ENCODE measurements around the gene C1QTNF12. TPM values are rescaled to one million over a fixed set of nuclear protein-coding genes. Genes with fewer than 3 reads are reported as not detected.

The C1QTNF12 gene
- total RNA-seq, 4 donors from 2014 or later: 23.3 to 58.0 (median 44.2) TPM; not detected in 1

DNA sequence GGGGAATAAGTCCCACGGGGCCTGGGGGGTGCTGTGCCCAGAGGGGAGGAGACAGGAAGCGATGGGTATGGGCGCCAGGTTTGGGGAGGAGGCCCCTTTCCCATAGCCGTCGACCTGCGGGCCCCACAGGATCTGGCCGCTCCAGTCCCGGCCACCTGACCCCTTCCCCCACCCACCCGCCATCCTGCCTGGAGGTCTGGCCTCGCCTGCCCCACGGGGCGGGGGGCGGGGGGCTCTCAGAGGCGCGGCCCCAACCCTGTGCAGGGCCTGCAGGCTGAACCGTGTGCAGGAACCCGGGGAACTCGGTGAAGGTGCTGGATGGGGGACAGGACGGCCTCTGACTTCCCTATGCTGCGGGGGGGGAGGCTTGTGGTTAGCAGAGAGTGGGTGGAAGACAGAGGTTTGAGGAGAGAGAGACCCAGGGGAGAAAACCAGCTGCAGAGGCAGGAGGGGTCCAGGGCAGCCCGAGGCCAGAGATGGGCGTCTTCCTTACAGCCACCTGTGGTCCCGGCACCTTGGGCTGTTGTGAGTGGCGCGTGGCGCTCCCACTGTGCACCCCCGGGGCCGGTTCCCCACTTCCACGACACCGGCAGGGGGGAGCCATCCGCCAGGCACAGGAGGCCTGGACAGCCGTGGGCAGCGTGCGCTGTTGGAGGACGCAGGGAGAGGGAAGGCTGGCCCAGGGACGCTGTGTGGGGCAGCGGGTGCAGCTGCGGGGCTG lies 37.6 kb downstream of the C1QTNF12 start:
- DNase-seq: peak in 2 of 3 donors; percentile 81 to 82
- no peaks in the 10 kb centered on the region for H3K36me3 ChIP-seq
- H3K27ac ChIP-seq: peak overlapping the region; percentile 52 to 81 (median 62)
- peaks cover 0 to 8% of the 10 kb centered on the region in 2 donors for H3K27me3 ChIP-seq
- TF ChIP-seq, protein P1, sequence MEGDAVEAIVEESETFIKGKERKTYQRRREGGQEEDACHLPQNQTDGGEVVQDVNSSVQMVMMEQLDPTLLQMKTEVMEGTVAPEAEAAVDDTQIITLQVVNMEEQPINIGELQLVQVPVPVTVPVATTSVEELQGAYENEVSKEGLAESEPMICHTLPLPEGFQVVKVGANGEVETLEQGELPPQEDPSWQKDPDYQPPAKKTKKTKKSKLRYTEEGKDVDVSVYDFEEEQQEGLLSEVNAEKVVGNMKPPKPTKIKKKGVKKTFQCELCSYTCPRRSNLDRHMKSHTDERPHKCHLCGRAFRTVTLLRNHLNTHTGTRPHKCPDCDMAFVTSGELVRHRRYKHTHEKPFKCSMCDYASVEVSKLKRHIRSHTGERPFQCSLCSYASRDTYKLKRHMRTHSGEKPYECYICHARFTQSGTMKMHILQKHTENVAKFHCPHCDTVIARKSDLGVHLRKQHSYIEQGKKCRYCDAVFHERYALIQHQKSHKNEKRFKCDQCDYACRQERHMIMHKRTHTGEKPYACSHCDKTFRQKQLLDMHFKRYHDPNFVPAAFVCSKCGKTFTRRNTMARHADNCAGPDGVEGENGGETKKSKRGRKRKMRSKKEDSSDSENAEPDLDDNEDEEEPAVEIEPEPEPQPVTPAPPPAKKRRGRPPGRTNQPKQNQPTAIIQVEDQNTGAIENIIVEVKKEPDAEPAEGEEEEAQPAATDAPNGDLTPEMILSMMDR (IDR thresholded peaks at IDR 0.05): no peak
- TF ChIP-seq POLR2A (IDR thresholded peaks at IDR 0.05): no peak
- H3K9me3 ChIP-seq: no peaks in the 10 kb centered on the region
- peaks cover 0 to 64% (median 36%) of the 10 kb centered on the region in 4 donors for H3K4me1 ChIP-seq
- H3K4me3 ChIP-seq: peak overlapping the region; percentile 12 to 33 (median 28)

DNA sequence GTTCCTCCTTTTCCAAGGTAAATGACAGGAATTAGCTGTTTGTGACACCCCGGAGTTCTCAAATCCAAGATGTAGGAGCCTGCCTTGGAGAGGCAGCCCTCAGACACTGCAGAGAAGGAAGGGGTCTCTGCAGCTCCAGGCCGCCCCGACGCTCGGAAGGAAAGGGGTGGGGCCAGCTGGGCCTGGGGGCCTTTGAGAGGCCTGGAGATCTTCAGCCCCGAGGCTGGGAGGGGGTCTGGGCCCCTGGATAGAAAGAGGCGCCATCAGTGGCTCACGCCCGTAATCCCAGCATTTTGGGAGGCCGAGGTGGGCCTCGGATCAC lies 39.0 kb downstream of the C1QTNF12 start:
- TF ChIP-seq, protein P1 (IDR thresholded peaks at IDR 0.05): no peak
- no peak for TF ChIP-seq POLR2A (IDR thresholded peaks at IDR 0.05)
- H3K27ac ChIP-seq: peak overlapping the region; percentile 52 to 81 (median 62)
- DNase-seq: peak in 1 of 3 donors; percentile 43

DNA sequence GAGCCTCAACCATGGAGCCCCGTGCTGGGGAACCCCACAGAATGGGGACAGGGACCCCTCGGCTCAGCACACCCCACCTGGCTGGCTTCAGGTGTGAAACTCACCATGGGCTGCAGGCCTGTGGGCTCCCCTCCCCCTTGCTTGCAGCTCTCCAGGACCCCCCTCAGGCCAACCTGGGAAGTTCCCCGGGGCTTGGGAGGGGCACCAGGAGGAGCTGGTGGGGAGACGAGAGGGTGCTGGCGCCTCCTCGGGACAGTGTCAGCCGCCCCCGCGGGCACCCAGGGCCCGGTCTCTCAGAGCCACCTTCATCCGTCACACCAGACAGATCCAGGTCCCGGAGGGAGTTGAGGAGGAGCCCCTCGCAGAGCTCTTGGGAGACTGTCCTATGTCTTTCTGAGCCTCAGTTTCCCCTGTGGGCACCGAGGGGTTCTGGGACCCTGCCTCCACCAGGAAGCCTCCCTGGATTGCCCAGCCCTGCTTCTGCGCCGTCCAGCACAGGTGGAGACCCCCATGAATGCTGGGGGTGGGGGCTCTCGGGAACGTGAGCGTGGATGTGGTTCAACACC lies 39.5 kb downstream of the C1QTNF12 start:
- no peaks in the 10 kb centered on the region for H3K9me3 ChIP-seq
- peaks cover 0 to 46% (median 30%) of the 10 kb centered on the region in 4 donors for H3K4me1 ChIP-seq
- H3K36me3 ChIP-seq: no peaks in the 10 kb centered on the region
- TF ChIP-seq, protein P1 (IDR thresholded peaks at IDR 0.05): no peak
- no peak for TF ChIP-seq POLR2A (IDR thresholded peaks at IDR 0.05)
- H3K27ac ChIP-seq: peak overlapping the region in 2 of 4 donors; percentile 59 to 61
- peak overlapping the region in 3 of 4 donors; percentile 19 to 44 (median 43) for H3K4me3 ChIP-seq
- DNase-seq: peak in 1 of 3 donors; percentile 47
- peaks cover 0 to 8% of the 10 kb centered on the region in 2 donors for H3K27me3 ChIP-seq

More for the DNA sequence above, 39.0 kb downstream of the C1QTNF12 start:
- Histone ChIP-seq H3K9me3 (no peaks in the 10 kb centered on the region), H3K4me3 (no peak overlapping the region), H3K36me3 (no peaks in the 10 kb centered on the region), H3K27me3 (peaks cover 0 to 8% of the 10 kb centered on the region in 2 donors), H3K4me1 (peaks cover 0 to 51% (median 30%) of the 10 kb centered on the region in 4 donors)

DNA sequence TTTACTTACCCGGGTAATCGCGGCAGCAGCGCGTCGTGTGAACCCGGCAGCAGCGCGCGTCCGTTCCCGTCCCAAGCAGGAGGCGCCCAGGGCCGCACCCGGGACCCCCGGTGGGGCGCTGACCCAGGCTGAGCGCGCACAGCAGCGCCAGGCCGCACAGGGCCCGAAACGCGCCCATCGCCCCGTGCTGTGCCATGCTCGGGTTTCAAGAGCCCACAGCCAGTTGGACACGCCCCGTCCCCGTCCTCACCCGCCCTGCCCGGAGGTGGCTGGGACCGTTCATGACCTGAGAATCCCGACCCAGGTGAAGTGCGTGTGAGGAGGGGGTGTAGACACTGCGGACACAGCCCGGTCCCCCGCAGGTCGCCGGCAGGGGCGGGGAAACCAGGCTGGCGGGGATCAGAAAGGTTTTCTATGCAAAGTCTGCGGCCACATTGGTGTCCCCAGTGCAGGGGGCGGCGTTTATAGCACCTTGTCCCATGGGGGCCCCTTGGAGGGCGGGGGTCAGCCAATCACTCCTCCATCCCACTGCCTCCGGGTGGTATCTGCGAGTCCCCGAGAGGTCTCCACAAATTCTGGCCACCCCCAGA lies 40.1 kb downstream of the C1QTNF12 start, which contains the start of gene TNFRSF18:
TNFRSF18 (minus strand) TSS at position 217 of the 590 bp plus-strand sequence; CDS start at position 196, 21 bp downstream.
- TF ChIP-seq POLR2A (IDR thresholded peaks at IDR 0.05): no peak
- TF ChIP-seq, protein P1 (IDR thresholded peaks at IDR 0.05): no peak
- Histone ChIP-seq H3K9me3 (no peaks in the 10 kb centered on the region), H3K4me3 (peak within 1 kb of the TSS; percentile 19 to 44 (median 36)), H3K4me1 (peaks cover 0 to 41% (median 30%) of the 10 kb centered on the region in 4 donors), H3K36me3 (no peaks in the 10 kb centered on the region), H3K27ac (peak within 1 kb of the TSS in 2 of 4 donors; percentile 59 to 61), H3K27me3 (peaks cover 0 to 9% of the 10 kb centered on the region in 2 donors)
- peak in 2 of 3 donors; percentile 64 to 70 for DNase-seq

DNA sequence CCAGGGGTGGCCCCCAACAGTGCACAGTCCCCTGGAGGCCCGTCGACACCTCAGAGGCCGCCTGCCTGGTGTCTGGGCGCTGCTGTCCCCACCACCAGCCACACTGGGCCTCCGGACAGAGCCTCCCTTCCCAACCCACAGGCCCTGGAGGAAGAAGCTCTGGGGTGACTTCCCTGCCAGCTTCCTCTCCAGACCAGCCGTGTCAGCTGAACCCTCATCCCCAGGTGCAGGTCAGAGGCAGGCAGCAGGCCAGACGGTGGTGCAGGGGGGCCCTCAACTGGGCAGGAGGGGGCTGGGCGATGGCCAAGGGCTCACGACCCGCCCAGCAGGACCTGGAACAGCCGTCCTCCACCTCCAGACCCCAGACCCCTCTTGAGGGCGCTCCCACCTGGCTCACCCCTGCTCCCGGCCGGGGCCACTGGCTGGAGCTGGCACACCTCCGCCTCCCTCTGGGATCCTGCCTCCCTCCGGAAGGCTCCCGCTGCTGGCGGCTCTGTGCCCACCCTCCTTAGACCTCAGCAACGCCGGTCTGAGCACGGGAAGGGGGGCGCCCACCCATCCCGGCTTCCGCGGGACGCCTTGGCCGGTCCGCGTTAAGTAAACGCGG lies 40.6 kb downstream of the C1QTNF12 start:
- Histone ChIP-seq H3K27me3 (peaks cover 0 to 15% of the 10 kb centered on the region in 2 donors), H3K27ac (peak overlapping the region in 2 of 4 donors; percentile 59 to 61), H3K9me3 (no peaks in the 10 kb centered on the region), H3K36me3 (no peaks in the 10 kb centered on the region), H3K4me1 (peaks cover 0 to 47% (median 33%) of the 10 kb centered on the region in 4 donors), H3K4me3 (peak overlapping the region; percentile 19 to 44 (median 36))
- peak in 1 of 3 donors; percentile 52 for DNase-seq
- TF ChIP-seq, protein P1 (IDR thresholded peaks at IDR 0.05): no peak
- TF ChIP-seq POLR2A (IDR thresholded peaks at IDR 0.05): no peak

All from Peyer's patch (tissue), 4 donors.